Subcutaneous adipose tissue (tissue), 4 donors: Measurements from ENCODE around the gene POU3F1. TPM values are rescaled to one million over a fixed set of nuclear protein-coding genes. Genes with fewer than 3 reads are reported as not detected.

ENCODE experiments used
- small RNA-seq: library from RNA; depleted of rRNA; stranded (forward); fragments of <200 nt; gene quantifications from one replicate; pipeline ENCODE3, GENCODE V24; 2016
- total RNA-seq, 4 donors: library from RNA; depleted of rRNA; stranded (reverse); fragments of >200 nt; gene quantifications; one replicate each; pipeline ENCODE4 v1.1.0, GENCODE V29; 2016
- TF ChIP-seq, protein P1 (sequence below): fragments of 450-650 bp; IDR thresholded peaks from one replicate; pipeline ENCODE4 v1.5.1; 2016; ENCODE audit warnings: low read depth, mild to moderate bottlenecking, control low read depth, antibody characterized with exemption, moderate library complexity

POU3F1 gene
- total RNA-seq, 4 donors from 2014 or later = not detected

DNA sequence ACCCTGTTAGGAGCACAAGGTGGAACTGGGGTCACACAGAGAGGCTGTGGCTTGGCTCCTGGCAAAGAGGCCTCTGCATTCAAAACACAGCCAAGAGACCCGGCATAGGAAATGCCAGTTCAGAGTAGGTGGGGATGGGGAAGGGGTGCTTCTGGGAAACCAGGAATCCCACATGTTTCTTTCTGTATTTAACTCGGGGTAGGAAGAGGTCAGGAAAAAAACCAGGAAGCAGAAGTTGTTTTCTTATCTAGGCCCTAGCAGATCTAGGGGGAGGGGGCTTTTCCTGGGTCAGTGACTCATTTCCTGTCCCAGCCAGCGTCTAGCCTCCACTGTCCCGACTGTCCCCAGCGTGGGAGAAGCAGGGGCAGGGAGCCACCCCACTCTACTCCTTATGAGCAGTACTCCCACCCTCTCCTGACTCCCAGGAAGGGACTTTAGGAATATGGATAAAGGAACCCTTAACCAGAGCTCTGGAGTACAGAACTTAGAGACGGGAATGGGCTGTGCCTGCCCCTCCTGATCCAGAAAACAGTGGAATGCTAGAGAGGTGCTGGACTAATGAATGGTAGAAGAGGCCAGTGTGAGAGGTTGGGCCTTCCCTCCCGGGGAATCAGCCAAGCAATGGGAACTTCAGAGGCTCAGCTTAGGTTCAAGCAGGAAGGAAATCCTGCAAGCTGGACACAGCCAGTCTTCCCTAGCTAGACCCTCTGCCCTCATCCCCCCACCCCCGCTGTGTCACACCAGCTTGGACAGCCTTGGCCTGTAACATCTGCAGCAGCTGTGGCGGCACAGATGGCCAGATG lies 47.0 kb downstream of the POU3F1 start:
- TF ChIP-seq, protein P1, sequence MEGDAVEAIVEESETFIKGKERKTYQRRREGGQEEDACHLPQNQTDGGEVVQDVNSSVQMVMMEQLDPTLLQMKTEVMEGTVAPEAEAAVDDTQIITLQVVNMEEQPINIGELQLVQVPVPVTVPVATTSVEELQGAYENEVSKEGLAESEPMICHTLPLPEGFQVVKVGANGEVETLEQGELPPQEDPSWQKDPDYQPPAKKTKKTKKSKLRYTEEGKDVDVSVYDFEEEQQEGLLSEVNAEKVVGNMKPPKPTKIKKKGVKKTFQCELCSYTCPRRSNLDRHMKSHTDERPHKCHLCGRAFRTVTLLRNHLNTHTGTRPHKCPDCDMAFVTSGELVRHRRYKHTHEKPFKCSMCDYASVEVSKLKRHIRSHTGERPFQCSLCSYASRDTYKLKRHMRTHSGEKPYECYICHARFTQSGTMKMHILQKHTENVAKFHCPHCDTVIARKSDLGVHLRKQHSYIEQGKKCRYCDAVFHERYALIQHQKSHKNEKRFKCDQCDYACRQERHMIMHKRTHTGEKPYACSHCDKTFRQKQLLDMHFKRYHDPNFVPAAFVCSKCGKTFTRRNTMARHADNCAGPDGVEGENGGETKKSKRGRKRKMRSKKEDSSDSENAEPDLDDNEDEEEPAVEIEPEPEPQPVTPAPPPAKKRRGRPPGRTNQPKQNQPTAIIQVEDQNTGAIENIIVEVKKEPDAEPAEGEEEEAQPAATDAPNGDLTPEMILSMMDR = no peak

DNA sequence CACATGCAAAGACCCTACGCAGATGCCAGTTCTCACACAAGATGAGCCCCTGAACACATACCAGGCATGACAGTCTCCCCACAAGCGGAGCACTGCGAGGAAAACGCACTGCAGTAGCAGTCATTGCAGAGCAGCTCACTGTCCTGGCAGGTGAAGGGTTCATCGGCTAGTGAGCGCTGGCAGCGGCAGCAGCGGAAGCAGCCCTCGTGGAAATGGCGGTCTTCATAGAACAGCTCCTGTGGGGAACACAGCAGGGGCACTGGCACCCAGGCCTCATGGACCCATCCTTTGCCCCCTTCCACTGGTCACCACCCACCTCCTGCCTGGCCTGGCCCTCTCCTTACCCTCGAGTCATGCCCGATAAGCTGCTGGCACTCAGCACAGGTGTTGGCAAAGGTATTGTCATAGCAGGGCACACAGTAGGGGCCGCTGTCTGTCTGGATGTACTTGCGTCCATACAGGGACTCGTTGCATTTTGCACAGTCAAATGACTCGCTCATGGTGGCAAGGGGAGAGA lies 47.6 kb downstream of the POU3F1 start:
- TF ChIP-seq, protein P1 = no peak

DNA sequence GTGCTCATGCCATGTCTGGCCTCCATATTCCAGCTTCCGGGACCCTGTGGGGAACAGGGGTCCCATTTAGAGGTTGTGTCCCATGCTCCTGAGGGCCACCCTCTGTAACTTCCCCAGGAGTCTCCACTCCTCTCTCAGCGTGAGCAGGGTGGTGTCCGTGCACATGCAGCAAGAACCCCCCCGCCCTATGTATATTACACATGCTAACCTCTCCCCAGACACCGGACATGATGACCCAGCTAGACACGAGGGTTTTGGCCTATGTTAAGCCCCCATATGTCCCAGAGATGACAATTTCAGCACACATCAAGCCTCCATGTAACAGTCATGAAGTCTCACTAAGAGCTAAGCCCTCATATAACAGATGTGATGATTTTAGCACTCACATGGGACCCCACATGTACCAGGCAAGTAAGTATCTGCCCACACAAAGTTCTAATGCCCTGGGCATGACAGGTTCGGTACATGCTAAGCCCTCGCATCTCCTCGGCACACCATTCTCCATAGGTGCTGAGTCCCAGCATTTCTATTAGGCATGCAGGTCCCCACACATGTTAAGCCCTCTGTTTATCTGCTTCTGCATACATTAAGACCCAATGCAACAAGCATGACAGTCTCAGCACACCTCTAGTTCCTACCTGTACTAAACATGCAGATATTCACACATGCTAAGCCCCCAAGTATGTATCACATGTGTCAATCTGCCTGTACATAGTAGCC lies 48.3 kb downstream of the POU3F1 start:
- TF ChIP-seq, protein P1 = no peak

DNA sequence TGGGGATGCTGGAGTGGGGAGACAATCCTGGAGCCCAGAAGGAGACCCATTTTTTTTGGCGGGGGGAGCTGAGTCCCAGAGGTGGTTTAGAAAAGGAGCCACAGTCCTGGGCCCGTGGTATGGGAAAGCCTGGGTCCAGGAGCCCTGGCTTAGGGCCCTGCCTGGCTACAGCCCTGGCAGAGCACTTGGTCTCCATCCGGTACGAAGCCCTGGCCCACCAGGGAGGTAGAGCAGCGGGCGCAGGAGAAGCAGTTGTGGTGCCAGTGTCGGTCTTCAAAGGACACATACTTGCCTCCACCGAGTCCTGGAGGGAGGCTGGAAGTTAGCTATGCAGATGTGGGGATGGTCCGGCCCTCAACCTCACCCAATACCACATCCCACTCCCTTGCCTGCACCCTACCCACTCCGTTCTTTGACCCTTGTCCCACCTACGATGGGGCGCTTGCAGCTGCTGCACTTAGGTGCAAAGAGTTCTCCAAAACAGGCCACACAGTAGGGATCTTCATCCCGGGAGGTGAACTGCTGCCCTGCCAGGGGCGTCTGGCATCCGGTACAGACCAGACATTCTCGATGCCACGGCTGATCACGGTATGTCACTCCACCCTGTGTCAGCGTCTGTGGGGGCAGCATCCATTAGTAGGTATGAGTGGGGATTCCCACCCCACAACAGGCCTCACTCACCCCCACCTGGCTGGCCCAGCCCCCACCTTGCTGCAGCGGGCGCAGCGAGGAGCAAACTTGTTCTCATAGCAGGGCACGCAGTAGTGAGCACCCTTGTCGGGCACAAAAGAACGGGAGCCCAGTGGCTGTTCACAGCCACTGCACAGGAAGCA lies 49.1 kb downstream of the POU3F1 start:
- TF ChIP-seq, protein P1 = no peak

DNA sequence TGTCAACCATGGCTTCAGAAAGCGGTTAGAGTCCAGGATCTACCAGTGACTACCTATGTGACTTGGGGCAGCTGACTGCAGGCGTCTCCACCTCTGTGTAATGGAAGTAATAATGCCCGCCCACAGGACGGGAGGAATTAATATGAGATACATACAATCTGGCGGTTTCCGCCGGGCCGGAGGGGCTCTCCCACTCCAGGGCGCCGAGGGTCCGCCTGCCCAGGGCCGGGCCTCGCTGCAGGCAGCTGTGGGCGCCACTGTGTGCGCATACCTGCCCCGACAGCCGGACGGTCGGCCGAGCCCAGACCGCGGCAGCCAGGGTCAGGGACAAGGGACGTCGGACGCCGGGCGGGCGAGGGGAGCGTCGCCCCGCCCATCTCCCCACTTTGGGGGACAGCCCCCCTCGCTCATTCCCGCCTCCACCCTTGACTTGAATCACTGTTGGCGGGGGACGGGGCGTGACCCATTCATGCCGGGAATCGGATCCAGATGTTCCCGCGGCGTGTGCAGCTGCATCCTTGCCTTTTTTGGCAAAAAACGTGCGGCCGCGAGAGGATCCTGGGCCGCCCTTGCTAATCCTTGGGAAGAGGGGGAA lies 50.7 kb downstream of the POU3F1 start:
- TF ChIP-seq, protein P1 = no peak

DNA sequence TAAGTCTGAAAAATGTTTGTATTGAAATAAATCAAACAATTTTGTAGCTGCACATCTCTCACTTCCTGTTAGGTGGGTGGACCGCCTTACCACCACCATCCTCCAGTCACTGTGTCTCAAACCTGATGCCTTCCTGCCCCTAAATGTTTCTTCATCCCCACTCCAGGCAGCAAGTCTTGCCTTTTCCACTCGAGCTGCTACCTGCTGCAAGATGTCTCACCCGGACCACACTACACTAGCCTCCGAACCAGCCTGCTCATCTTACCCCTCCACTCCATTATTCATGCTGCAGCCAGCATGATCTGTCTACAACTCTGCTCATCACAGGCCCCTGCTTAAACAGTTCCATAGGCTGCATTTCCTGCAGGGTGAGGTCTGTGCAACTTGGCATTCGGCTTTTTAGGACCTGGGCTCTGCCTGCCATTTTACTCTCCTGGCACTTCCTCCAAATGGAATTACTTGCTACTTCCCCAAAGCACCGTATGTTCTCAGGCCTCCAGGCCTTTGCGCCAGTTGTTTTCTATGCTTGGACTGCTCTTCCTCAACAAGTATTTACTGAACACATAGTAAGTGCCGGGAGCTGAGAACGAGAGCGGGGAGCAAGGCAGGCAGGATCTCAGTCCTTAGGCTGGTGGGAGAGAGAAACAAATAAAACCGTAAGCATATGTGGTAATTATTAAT lies 51.6 kb downstream of the POU3F1 start:
- TF ChIP-seq, protein P1 = no peak

Small RNAs within 50 kb of the gene (small RNA-seq; reads per million reads assigned to genes)
- gene MIR3659 = not detected

Other genes starting within 250 kb of the POU3F1 start
- 10 to 100 TPM; 41.9 to 74.2 (median 57.9) TPM for gene C1orf122, start 239.0 kb downstream of the POU3F1 start, total RNA-seq
- 10 to 100 TPM in 1 of 4 donors, 1 to 10 TPM in 3; 7.0 to 10.1 (median 7.9) TPM for gene YRDC, start 238.6 kb downstream of the POU3F1 start, total RNA-seq
- gene MTF1, start 187.2 kb downstream of the POU3F1 start, total RNA-seq = 1 to 10 TPM; 5.7 to 6.8 (median 6.5) TPM
- 10 to 100 TPM; 21.4 to 47.5 (median 26.7) TPM for gene INPP5B, start 99.7 kb downstream of the POU3F1 start, total RNA-seq
- gene SF3A3, start 56.8 kb downstream of the POU3F1 start, total RNA-seq = 10 to 100 TPM; 35.2 to 51.5 (median 48.0) TPM
- gene FHL3, start 41.3 kb downstream of the POU3F1 start, total RNA-seq = 10 to 100 TPM in 2 of 4 donors, 1 to 10 TPM in 2; 8.8 to 14.6 (median 11.9) TPM
- 10 to 100 TPM; 15.1 to 40.4 (median 24.2) TPM for gene UTP11, start 34.1 kb downstream of the POU3F1 start, total RNA-seq